ENCODE measurements around the gene IL1RAP.

The IL1RAP gene

GRCh38 chr3:190566043-190566933 is 52.4 kb downstream of the IL1RAP start:
- Histone ChIP-seq H3K4me2 (peak overlapping the region; percentile 29 to 75 (median 71)), H3K36me3 (peaks cover 0 to 22% (median 0%) of the 10 kb centered on the region in 11 experiments; a peak in 5 of 22 replicates), H3K27me3 (no peaks in the 10 kb centered on the region), H3K9me3 (replicated peaks in 1 of 11) (peaks cover 0 to 19% (median 9%) of the 10 kb centered on the region in 11 experiments; a peak in 10 of 22 replicates), H3K27ac (peak overlapping the region; percentile 66 to 95 (median 92); a peak in 21 of 22 replicates), H4K20me1 (no peaks in the 10 kb centered on the region), H3K9ac (peak overlapping the region in 10 of 11 experiments; percentile 55 to 78 (median 73); a peak in 20 of 22 replicates), H3K4me1 (peaks cover 14 to 69% (median 32%) of the 10 kb centered on the region in 10 experiments; a peak in 19 of 20 replicates), H3K4me3 (peak overlapping the region in 1 of 10 experiments; percentile 38; a peak in 2 of 20 replicates)
- peak; percentile 72 to 98 (median 96) for TF ChIP-seq Cebpa-rat (IDR thresholded peaks at IDR 0.05)

- Histone ChIP-seq H3K36me3 (peaks cover 0 to 28% (median 0%) of the 10 kb centered on the region in 11 experiments; a peak in 5 of 22 replicates), H3K4me3 (no peak overlapping the region), H3K9ac (no peak overlapping the region), H3K27me3 (no peaks in the 10 kb centered on the region), H3K4me2 (peak overlapping the region in 5 of 11 experiments; percentile 4 to 72 (median 68); a peak in 4 of 22 replicates), H4K20me1 (no peaks in the 10 kb centered on the region), H3K27ac (peak overlapping the region in 10 of 11 experiments; percentile 83 to 95 (median 92); a peak in 18 of 22 replicates), H3K9me3 (replicated peaks in 1 of 11) (peaks cover 0 to 26% (median 9%) of the 10 kb centered on the region in 11 experiments; a peak in 10 of 22 replicates), H3K4me1 (peaks cover 14 to 68% (median 32%) of the 10 kb centered on the region in 10 experiments; a peak in 19 of 20 replicates)
- TF ChIP-seq Cebpa-rat (IDR thresholded peaks at IDR 0.05) = no peak
Observed at GRCh38 chr3:190568036-190568435, 54.2 kb downstream of the IL1RAP start.

GRCh38 chr3:190574473-190574872 is 60.6 kb downstream of the IL1RAP start:
- no peaks in the 10 kb centered on the region for H4K20me1 ChIP-seq
- peaks cover 0 to 27% (median 0%) of the 10 kb centered on the region in 11 experiments; a peak in 6 of 22 replicates for H3K36me3 ChIP-seq
- H3K4me3 ChIP-seq = no peak overlapping the region
- H3K27ac ChIP-seq = peak overlapping the region in 6 of 11 experiments; percentile 7 to 75 (median 71); a peak in 7 of 22 replicates
- no peaks in the 10 kb centered on the region for H3K27me3 ChIP-seq
- peaks cover 0 to 29% (median 15%) of the 10 kb centered on the region in 11 experiments; a peak in 16 of 22 replicates for H3K9me3 ChIP-seq (replicated peaks in 1 of 11)
- no peak for TF ChIP-seq Cebpa-rat (IDR thresholded peaks at IDR 0.05)
- H3K9ac ChIP-seq = no peak overlapping the region
- peak overlapping the region in 3 of 11 experiments; percentile 53 to 63 (median 62); a peak in 6 of 22 replicates for H3K4me2 ChIP-seq
- peaks cover 0 to 43% (median 15%) of the 10 kb centered on the region in 10 experiments; a peak in 12 of 20 replicates for H3K4me1 ChIP-seq

GRCh38 chr3:190575437-190576185 is 61.7 kb downstream of the IL1RAP start:
- Histone ChIP-seq H3K9ac (peak overlapping the region in 7 of 11 experiments; percentile 17 to 57 (median 45); a peak in 8 of 22 replicates), H3K4me3 (no peak overlapping the region), H3K4me1 (peaks cover 0 to 32% (median 15%) of the 10 kb centered on the region in 10 experiments; a peak in 12 of 20 replicates), H3K27ac (peak overlapping the region in 10 of 11 experiments; percentile 28 to 75 (median 58); a peak in 16 of 22 replicates), H3K9me3 (replicated peaks in 1 of 11) (peaks cover 0 to 29% (median 15%) of the 10 kb centered on the region in 11 experiments; a peak in 16 of 22 replicates), H4K20me1 (no peaks in the 10 kb centered on the region), H3K27me3 (no peaks in the 10 kb centered on the region), H3K4me2 (peak overlapping the region in 9 of 11 experiments; percentile 11 to 63 (median 49); a peak in 15 of 22 replicates), H3K36me3 (peaks cover 0 to 28% (median 0%) of the 10 kb centered on the region in 11 experiments; a peak in 6 of 22 replicates)
- peak in 3 of 11 experiments; percentile 12 to 46 (median 38); a peak in 3 of 22 replicates for TF ChIP-seq Cebpa-rat (IDR thresholded peaks at IDR 0.05)

- peaks cover 0 to 32% (median 15%) of the 10 kb centered on the region in 10 experiments; a peak in 12 of 20 replicates for H3K4me1 ChIP-seq
- H4K20me1 ChIP-seq = no peaks in the 10 kb centered on the region
- peaks cover 0 to 27% (median 0%) of the 10 kb centered on the region in 11 experiments; a peak in 6 of 22 replicates for H3K36me3 ChIP-seq
- H3K4me3 ChIP-seq = no peak overlapping the region
- H3K4me2 ChIP-seq = no peak overlapping the region
- no peaks in the 10 kb centered on the region for H3K27me3 ChIP-seq
- no peak overlapping the region for H3K27ac ChIP-seq
- H3K9me3 ChIP-seq (replicated peaks in 1 of 11) = peaks cover 0 to 29% (median 15%) of the 10 kb centered on the region in 11 experiments; a peak in 16 of 22 replicates
- no peak overlapping the region for H3K9ac ChIP-seq
- no peak for TF ChIP-seq Cebpa-rat (IDR thresholded peaks at IDR 0.05)
Observed at GRCh38 chr3:190577225-190577624, 63.3 kb downstream of the IL1RAP start.

- Histone ChIP-seq H3K9me3 (replicated peaks in 1 of 11) (peaks cover 0 to 28% (median 15%) of the 10 kb centered on the region in 11 experiments; a peak in 16 of 22 replicates), H3K27me3 (no peaks in the 10 kb centered on the region), H3K4me1 (peaks cover 0 to 27% (median 14%) of the 10 kb centered on the region in 10 experiments; a peak in 12 of 20 replicates), H4K20me1 (no peaks in the 10 kb centered on the region), H3K36me3 (peaks cover 0 to 23% (median 0%) of the 10 kb centered on the region in 11 experiments; a peak in 6 of 22 replicates), H3K4me2 (no peak overlapping the region), H3K27ac (no peak overlapping the region), H3K4me3 (no peak overlapping the region), H3K9ac (no peak overlapping the region)
- no peak for TF ChIP-seq Cebpa-rat (IDR thresholded peaks at IDR 0.05)
Observed at GRCh38 chr3:190579514-190580137, 65.7 kb downstream of the IL1RAP start.

GRCh38 chr3:190580417-190580816 is 66.5 kb downstream of the IL1RAP start:
- Histone ChIP-seq H3K27ac (no peak overlapping the region), H3K4me3 (no peak overlapping the region), H3K9ac (no peak overlapping the region), H3K9me3 (replicated peaks in 1 of 11) (peaks cover 0 to 28% (median 15%) of the 10 kb centered on the region in 11 experiments; a peak in 16 of 22 replicates), H3K4me2 (no peak overlapping the region), H4K20me1 (no peaks in the 10 kb centered on the region), H3K27me3 (no peaks in the 10 kb centered on the region), H3K4me1 (peaks cover 0 to 26% (median 10%) of the 10 kb centered on the region in 10 experiments; a peak in 12 of 20 replicates), H3K36me3 (peaks cover 0 to 23% (median 0%) of the 10 kb centered on the region in 11 experiments; a peak in 6 of 22 replicates)
- no peak for TF ChIP-seq Cebpa-rat (IDR thresholded peaks at IDR 0.05)
